GM21723 (cell line): ENCODE data around the gene PNPLA8.

Experiments used
- ATAC-seq: cut with Tn5 transposase; IDR thresholded peaks from one replicate; pipeline ENCODE4 v1.9.1; 2021; ENCODE audit warnings: mild to moderate bottlenecking, moderate library complexity; ENCODE audit not compliant: unreplicated experiment

PNPLA8 gene

GRCh38 chr7:108448584-108449505, 77.1 kb downstream of the PNPLA8 start:
- ATAC-seq, result no peak

DNA sequence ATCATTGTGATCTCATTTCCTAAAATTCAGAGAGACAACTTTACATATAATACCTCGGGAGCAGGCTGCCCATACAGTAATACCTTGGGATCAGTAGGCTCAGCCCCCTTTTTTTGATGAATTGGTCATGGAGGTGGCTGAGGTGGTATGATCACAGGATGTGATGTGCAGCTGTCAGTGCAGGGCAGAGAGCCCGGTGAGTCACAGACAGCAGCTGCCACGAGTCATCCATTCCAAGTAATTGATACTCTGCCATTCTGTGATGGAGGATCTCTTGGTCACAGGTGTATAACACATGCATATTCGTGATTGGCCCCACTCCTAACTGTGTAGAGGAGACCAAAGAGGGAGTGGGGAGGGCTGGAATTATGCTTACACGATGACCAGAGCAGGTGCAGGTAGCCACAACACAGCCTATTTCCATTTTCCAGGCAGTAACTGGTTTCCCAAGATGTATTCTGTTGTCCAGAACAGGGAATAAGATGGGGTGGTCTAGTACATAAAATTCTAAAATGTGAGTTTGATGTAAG, 83.8 kb downstream of the PNPLA8 start:
- ATAC-seq, result no peak

- ATAC-seq, result no peak
These were observed 84.5 kb downstream of the PNPLA8 start for GRCh38 chr7:108441392-108441955.

- ATAC-seq, result no peak
These were observed 85.3 kb downstream of the PNPLA8 start for GRCh38 chr7:108440613-108441012.

GRCh38 chr7:108436906-108437305, 89.0 kb downstream of the PNPLA8 start:
- no peak for ATAC-seq

DNA sequence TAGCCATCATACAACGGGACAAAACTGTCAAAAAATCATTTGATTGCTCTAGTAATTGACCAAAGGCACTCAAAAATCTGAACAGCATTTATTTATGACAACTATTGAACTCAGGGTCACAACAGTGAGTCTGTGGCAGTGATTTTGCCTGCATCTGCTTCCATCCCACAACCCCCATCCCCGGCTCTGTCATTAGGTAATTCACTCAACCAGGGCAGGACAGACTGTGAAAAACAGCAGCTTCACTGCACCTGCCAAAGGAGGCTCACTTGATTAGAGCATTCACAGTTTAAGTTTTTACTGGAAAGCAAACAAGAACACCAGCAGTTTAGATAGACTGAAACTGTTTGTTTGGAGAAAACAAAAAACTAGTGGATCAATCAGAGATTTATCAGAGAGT, 91.9 kb downstream of the PNPLA8 start:
- no peak for ATAC-seq

DNA sequence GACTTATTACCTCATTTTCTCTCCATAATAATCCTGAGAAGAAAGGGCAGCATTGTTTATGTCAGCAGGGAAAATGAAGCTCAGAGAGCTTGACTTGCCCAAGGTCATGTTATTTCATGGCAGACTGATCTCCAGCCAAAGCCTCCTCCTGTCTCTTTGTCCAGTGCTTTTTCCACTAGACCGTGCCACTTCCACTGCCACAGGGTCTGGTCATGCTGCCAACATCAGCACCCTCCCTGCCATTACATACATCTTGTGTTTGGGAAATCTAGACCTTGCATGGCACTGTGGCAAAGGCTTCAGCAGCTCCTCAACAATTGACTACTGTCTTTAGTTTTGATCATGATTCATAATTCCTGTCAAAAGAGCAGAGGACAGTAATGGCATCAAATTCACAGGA, 94.8 kb downstream of the PNPLA8 start:
- no peak for ATAC-seq

- no peak for ATAC-seq
These were observed 95.3 kb downstream of the PNPLA8 start for GRCh38 chr7:108430664-108431063.

DNA sequence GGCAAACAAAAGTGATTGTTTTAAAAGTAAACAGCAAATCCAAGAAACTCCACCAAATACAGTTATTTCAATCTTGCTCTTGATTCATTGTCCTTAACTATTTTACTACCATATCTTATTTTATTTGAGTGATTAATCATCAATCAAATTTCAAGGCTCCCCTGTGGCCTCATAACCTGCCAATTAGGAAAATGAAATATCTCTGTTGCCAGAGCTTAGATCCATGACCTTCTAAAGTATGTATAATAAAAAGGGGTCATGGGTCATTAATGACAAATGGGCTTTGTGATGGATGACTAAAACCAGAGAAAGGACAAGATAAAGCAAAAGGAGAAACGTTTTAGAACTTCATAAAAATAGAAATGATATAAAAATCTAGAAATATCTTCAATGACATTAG, 98.2 kb downstream of the PNPLA8 start:
- ATAC-seq, result no peak

GRCh38 chr7:108425714-108426275, 100.1 kb downstream of the PNPLA8 start:
- no peak for ATAC-seq

- no peak for ATAC-seq
These were observed 101.9 kb downstream of the PNPLA8 start for GRCh38 chr7:108424013-108424412.

- ATAC-seq, result no peak
These were observed 102.6 kb downstream of the PNPLA8 start for GRCh38 chr7:108423089-108423989.

DNA sequence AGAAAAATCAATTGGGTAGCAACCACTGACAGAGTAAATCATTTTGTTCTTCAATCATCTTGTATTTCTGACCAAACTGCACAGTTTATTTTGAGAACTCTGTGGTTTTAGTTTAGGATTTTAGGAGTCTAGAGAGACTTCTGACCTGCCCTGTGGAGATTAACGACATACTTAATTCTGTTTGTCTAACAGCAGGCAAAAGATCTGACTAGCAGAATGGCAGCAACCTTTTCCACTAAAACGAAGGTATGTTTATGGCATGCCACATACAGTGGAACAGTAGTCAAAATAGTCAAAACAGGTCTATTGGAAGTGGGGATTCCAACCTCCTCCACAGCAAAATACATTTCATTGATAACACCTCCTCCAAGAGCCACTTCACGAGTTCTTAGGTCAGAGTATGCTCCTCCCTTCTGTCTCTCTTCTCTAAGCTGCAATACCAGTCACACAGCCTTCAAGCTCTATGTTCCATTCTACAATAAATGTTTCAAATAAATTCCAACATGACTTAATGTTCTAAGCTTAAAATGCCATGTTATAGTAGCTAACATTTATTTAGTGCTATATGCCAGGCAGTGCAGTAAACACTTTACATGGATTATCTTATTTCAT, 104.1 kb downstream of the PNPLA8 start:
- no peak for ATAC-seq
